ENCODE data around the gene HBP1. TPM values are rescaled to one million over a fixed set of nuclear protein-coding genes. Genes with fewer than 3 reads are reported as not detected.
"Not testable (repeated sequence)": the region's sequence is repeated elsewhere in the genome, so short reads cannot be mapped to it uniquely, and the experiment has no call there.

The HBP1 gene
- total and polyA plus RNA-seq, 8 donors, result 47.9 to 181 (median 125) TPM

DNA sequence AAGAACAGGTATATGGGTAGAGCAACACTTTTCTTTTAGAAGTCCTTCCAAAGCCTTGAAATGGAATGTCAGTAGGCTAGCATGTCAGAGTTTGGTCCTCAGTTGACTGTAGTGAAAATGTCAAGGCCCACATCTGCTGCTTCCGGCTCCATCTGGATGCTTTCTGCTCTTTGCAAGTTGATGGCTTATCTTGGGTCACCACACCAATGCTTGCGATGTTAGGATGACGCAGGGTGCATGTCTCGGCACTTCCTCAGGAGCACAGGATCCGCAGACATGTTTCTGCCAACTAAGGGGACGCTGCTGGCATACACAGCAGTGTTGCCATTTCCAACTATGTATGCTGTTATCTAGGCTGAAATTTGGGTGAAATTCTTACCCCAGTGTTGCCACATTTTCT, 14.0 kb upstream of the HBP1 start:
- H3K36me3 ChIP-seq, result no peaks in the 10 kb centered on the region
- H3K9me3 ChIP-seq, result no peaks in the 10 kb centered on the region
- H3K27ac ChIP-seq, result no peak overlapping the region
- no peak for ATAC-seq
- H3K4me1 ChIP-seq, result no peaks in the 10 kb centered on the region
- no peak overlapping the region for H3K4me3 ChIP-seq
- intact Hi-C loops (cut with DNase I), result loop anchor here in 1 of 2 donors (10.0 kb wide), 1 partner anchor 210 kb away; no protein-coding TSS in a partner anchor
- TF ChIP-seq, protein P1, sequence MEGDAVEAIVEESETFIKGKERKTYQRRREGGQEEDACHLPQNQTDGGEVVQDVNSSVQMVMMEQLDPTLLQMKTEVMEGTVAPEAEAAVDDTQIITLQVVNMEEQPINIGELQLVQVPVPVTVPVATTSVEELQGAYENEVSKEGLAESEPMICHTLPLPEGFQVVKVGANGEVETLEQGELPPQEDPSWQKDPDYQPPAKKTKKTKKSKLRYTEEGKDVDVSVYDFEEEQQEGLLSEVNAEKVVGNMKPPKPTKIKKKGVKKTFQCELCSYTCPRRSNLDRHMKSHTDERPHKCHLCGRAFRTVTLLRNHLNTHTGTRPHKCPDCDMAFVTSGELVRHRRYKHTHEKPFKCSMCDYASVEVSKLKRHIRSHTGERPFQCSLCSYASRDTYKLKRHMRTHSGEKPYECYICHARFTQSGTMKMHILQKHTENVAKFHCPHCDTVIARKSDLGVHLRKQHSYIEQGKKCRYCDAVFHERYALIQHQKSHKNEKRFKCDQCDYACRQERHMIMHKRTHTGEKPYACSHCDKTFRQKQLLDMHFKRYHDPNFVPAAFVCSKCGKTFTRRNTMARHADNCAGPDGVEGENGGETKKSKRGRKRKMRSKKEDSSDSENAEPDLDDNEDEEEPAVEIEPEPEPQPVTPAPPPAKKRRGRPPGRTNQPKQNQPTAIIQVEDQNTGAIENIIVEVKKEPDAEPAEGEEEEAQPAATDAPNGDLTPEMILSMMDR (IDR thresholded peaks at IDR 0.05), result no peak
- DNase-seq, result no peak
- no peaks in the 10 kb centered on the region for H3K27me3 ChIP-seq

DNA sequence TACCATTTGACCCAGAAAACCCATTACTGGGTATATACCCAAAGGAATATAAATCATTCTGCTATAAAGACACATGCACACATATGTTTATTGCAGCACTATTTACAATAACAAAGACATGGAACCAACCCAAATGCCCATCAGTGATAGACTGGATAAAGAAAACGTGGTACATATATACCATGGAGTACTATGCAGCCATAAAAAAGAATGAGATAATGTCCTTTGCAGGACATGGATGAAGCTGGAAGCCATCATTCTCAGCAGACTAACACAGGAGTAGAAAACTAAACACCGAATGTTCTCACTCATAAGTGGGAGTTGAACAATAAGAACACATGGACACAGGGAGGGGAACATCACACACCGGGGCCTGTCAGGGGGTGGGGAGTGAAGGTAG, 13.1 kb upstream of the HBP1 start:
- not testable (repeated sequence) for H3K36me3 ChIP-seq, ATAC-seq, H3K9me3 ChIP-seq, DNase-seq, H3K27ac ChIP-seq, H3K27me3 ChIP-seq, H3K4me3 ChIP-seq, H3K4me1 ChIP-seq
- intact Hi-C loops (cut with DNase I), result loop anchor here in 1 of 2 donors (10.0 kb wide), 1 partner anchor 211 kb away; no protein-coding TSS in a partner anchor

DNA sequence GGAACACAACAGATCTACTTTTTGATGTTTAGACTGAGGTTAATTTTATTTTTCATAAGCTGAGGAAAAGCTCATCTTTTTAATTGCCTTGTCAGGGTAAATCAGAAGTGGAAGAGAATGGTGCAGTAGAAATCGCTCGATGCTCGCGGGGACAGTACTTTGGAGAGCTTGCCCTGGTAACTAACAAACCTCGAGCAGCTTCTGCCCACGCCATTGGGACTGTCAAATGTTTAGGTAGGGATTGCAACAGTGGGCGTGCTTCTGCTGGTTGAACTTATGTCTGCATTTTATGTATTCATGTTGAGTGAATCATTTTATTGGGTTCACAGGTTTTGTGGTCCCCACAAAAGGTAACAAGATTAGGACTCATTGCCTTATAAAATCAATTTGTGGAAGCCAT, 11.7 kb upstream of the HBP1 start:
- Histone ChIP-seq H3K27ac (no peak overlapping the region), H3K4me1 (no peaks in the 10 kb centered on the region), H3K27me3 (no peaks in the 10 kb centered on the region), H3K9me3 (no peaks in the 10 kb centered on the region), H3K4me3 (no peak overlapping the region), H3K36me3 (no peaks in the 10 kb centered on the region)
- ATAC-seq (no peak), DNase-seq (no peak)
- intact Hi-C loops (cut with DNase I), result loop anchor here in 1 of 2 donors (10.0 kb wide), 1 partner anchor 212 kb away; no protein-coding TSS in a partner anchor
- TF ChIP-seq, protein P1 (IDR thresholded peaks at IDR 0.05), result no peak

DNA sequence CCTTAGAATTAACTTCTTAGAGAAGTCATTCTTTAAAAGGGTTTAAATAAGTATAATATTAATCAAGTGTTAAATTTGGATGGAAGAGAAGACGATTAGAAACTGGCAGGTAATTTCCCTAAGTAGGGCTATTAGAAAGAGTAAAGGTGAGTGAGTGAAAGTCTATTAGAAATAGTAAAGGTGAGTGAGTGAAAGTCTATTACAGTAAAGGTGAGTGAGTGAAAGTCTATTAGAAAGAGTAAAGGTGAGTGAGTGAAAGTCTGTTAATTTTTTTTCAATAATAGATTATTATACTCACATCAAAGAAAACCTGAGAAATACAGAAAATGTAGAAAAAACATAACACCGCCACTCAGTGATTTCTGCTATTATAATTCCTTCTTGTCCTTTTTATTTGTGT, 10.8 kb upstream of the HBP1 start:
- Histone ChIP-seq H3K36me3 (no peaks in the 10 kb centered on the region), H3K4me1 (no peaks in the 10 kb centered on the region), H3K4me3 (no peak overlapping the region), H3K27ac (no peak overlapping the region), H3K27me3 (no peaks in the 10 kb centered on the region), H3K9me3 (no peaks in the 10 kb centered on the region)
- ATAC-seq (no peak), DNase-seq (no peak)
- TF ChIP-seq, protein P1 (IDR thresholded peaks at IDR 0.05), result no peak
- intact Hi-C loops (cut with DNase I), result loop anchor here in 1 of 2 donors (10.0 kb wide), 1 partner anchor 213 kb away; no protein-coding TSS in a partner anchor

DNA sequence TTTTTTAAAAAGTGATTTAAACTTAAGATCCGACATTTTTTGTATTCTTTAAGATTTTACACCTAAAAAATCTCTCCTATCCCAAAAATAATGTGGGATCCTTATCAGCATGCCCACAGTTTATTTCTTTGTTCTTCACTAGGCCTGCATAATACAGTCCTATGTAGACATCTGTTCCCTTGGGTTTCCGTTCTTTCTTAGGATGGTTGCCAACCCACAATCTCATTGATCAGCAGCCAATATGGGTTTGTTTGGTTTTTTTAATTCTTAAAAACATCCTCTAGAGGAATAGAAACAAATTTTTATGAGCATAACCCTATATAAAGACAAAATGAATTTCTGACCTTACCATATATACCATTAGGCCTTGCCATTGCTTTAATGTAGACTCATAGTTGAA, 8.4 kb upstream of the HBP1 start:
- Histone ChIP-seq H3K4me1 (no peaks in the 10 kb centered on the region), H3K9me3 (no peaks in the 10 kb centered on the region), H3K4me3 (no peak overlapping the region), H3K36me3 (no peaks in the 10 kb centered on the region), H3K27me3 (no peaks in the 10 kb centered on the region), H3K27ac (no peak overlapping the region)
- TF ChIP-seq, protein P1 (IDR thresholded peaks at IDR 0.05), result no peak
- intact Hi-C loops (cut with DNase I), result no loop called here
- ATAC-seq (no peak), DNase-seq (no peak)

DNA sequence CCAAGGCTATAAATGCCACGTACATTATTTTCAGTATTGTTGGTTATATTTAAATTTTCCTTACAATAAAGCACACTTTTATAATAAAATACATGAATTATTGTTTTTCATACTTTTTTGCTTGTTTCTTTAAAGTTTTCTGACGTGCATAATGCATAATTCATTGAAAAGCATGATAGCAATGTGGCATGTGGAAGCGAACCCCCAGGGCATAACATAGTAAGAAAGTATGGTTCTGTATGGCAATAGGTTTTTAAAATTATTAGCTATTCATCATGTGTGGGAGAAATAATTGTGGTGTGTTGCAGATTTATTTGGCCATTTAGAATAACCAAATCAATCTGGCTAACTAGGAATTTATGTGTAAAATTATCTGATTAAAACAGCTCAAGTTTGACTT, 7.4 kb upstream of the HBP1 start:
- no peaks in the 10 kb centered on the region for H3K9me3 ChIP-seq
- H3K36me3 ChIP-seq, result no peaks in the 10 kb centered on the region
- no peak overlapping the region for H3K4me3 ChIP-seq
- DNase-seq (no peak), ATAC-seq (no peak)
- no peak overlapping the region for H3K27ac ChIP-seq
- TF ChIP-seq, protein P1 (IDR thresholded peaks at IDR 0.05), result no peak
- intact Hi-C loops (cut with DNase I), result no loop called here
- no peaks in the 10 kb centered on the region for H3K27me3 ChIP-seq
- no peaks in the 10 kb centered on the region for H3K4me1 ChIP-seq

Data from left lung (tissue), 10 donors.